Gastroesophageal sphincter (tissue), 3 donors: Measurements from ENCODE around the gene NSD2.

Experiments
- CTCF ChIP-seq, 4 experiments: fragments of 200-600 bp in 2 of 4; fragments of 450-650 bp in 2 of 4; sonication (generic) in 1 of 4; IDR thresholded peaks; one replicate each; pipeline ENCODE4 v1.5.1; 2017 to 2019; ENCODE audit warnings: antibody characterized with exemption in 4 of 4, mild to moderate bottlenecking in 2 of 4, moderate library complexity in 2 of 4
- POLR2A ChIP-seq, 2 donors: fragments of 450-650 bp; IDR thresholded peaks; one replicate each; pipeline ENCODE4 v1.6.1; 2017; ENCODE audit warnings: antibody characterized with exemption in 2 of 2, mild to moderate bottlenecking in 2 of 2, moderate library complexity in 1 of 2

DNA sequence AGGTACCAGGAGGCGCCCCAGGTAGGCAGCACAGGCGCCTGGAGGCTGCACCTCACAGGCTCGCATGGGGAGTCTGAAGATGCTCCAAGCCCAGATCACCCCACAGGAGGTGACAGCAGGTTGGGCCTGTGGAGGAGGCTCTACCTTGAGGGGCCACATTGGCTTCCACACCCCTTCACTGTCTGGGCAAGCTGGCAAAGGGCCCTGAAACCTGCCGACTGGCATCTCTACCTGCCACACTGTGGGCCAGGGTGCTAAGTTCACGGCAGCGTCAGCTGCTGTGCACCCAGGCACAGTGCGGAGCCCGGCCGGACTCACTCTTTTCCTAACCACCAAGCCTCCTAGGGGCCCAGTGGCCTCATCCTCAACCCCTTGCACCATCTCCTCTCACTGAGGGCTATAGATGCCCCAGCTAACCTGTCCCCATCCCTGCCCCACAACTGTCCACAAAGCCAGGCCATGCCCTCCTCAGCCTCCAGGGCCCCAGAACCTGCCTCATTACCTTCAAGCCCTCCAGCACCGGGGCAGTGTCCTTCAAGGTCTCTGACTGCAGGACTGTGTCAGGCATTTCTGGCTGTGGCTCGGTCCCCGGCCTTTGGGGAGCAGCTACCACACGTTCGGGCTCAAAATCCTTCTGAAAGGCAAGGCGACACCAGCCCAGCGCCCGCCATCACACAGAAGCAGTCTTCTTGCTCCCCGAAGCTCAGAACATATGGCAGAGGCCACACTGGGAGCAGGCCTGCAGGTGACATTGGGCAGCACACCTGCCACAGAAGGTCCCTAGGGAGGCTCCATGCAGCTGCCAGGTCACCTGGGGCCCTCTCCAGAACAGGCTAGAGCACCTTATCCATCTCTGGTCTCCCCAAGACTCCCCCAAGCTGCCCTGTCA is 49.3 kb upstream of the NSD2 start:
- no peak for TF ChIP-seq POLR2A (IDR thresholded peaks at IDR 0.05)
- no peak for TF ChIP-seq CTCF (IDR thresholded peaks at IDR 0.05)
